HG03457 (cell line): ENCODE data around the gene PDE2A.
"Not testable (repeated sequence)": the region's sequence is repeated elsewhere in the genome, so short reads cannot be mapped to it uniquely, and the experiment has no call there.

ENCODE experiments used
- ATAC-seq: cut with Tn5 transposase; IDR thresholded peaks from one replicate; pipeline ENCODE4 v1.9.1; 2021; ENCODE audit warnings: moderate number of reproducible peaks; ENCODE audit not compliant: unreplicated experiment

PDE2A gene

DNA sequence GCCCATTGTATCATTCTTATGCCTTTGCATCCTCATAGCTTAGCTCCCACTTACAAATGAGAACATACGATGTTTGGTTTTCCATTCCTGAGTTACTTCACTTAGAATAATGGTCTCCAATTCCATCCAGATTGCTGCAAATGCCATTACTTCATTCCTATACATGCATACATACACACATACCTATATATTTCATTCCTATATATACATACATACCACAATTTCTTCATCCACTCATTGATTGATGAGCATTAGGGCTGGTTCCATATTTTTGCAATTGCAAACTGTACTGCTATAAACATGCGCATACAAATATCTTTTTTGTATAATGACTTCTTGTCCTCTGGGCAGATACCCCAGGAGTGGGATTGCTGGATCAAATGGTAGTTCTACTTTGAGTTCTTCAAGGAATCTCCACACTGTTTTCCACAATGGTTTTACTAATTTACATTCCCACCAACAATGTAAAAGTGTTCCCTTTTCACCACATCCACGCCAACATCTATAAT is 119.2 kb downstream of the PDE2A start:
- not testable (repeated sequence) for ATAC-seq

DNA sequence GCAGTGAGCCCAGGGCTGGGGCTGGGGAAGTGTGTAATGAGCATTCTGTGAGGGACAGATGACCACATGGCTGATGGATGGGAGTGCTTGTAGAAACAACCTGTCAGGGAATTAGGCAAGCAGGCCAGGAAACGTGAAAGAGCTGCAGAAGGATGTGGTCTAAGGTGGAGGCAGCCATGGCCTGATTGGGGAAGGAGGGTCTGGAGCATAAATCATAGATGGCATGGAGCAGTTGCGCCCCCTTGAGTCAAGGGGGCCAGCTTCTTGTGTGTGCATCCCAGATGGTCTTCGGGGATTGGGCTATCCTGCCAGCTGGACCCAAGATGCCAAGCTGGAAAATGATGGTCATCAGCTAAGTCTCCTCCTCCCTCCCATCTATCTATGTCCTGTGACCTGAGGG is 120.5 kb downstream of the PDE2A start:
- no peak for ATAC-seq

DNA sequence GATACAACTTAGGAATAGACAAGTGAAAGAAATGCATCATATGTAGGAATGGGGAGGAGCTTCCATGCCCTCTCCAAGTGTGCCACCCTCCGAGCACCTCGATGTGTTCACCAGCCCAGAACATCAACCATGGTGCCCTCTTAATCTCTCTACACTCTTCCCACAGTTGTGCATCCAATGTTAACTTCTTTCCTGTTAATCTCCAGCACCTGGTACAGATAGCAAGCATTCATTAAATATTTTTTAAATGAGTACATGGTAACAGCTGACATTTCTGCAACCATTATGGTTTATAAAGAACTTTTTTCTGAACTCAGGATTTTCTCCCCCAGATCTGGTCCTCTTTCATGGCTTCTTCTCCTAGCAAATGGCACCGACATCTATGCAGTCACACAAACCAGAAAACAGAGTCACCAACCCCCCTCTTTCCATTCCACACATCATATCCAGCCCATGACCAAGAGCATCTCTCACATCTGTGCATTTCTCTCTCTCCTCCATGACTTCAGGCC is 121.8 kb downstream of the PDE2A start:
- no peak for ATAC-seq

DNA sequence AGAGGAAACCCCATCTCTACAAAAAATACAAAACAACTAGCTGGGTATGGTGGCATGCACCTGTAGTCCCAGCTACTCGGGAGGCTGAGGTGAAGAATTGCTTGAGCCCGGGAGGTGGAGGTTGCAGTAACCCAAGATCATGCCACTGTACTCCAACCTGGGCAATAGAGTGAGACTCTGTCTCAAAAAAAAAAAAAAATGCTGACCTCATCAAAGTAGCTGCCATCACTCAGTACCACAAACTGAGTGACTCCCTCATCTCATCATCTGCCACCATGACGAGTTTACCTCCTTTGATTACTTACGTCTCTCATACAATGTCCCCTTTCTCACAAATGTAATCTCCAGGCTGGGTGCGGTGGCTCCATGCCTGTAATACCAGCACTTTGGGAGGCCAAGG is 122.7 kb downstream of the PDE2A start:
- ATAC-seq: no peak

DNA sequence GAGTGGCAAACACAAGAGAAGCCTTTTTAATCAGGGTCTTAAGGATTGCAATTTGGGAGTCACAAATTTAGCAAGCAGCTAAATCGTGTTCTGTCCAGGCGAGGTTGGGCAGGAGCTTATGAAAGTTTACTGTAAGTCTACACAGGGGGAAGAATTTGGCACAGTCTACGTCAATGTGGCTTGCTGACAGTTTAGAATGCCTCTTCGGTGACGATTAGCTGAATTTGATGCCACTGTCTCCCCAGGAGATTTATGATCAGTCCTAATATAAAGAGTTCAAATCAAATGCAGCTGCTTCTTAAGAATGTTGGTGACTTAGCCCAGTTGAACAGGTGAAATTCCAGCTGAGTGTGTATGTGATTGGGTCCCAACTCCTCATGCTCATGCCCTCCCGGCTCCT is 125.8 kb downstream of the PDE2A start:
- no peak for ATAC-seq

DNA sequence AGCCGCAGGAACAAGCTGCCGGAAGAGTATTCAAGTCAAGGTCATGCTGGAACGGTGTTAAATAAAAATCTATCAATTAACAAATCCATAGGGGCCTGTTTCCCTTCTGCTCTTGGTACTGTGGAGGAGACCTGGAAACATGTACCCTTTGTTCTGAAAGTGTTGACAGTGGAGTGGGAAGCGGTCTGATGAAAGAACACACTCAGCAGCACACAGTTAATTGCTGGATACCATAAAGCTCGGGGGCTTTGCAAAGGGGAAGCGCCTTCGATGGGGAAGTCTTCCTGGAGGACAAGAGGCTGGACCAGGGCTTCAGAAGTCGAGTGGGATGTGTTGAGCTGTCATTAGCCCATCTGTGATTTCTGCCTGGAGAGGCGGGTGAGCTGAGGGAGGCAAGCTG is 127.4 kb downstream of the PDE2A start:
- no peak for ATAC-seq

DNA sequence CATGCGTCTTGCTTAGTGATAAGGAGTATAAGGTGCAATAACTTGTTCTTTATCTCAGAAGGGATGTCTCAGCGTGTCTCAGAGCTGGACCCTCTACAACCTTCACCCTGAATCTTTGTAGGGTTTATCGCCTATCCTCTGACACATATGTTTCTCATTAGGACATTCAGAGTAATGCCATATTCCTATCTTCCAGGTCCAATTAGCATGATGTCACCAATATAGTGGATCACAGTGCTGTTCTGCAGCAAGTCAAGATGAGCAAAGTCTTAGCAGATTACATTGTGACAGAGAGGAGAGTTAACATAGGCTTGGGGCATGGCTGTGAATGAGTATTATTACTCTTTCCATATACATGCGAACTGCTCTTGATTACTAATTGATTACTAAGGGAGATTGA is 129.6 kb downstream of the PDE2A start:
- ATAC-seq: no peak

DNA sequence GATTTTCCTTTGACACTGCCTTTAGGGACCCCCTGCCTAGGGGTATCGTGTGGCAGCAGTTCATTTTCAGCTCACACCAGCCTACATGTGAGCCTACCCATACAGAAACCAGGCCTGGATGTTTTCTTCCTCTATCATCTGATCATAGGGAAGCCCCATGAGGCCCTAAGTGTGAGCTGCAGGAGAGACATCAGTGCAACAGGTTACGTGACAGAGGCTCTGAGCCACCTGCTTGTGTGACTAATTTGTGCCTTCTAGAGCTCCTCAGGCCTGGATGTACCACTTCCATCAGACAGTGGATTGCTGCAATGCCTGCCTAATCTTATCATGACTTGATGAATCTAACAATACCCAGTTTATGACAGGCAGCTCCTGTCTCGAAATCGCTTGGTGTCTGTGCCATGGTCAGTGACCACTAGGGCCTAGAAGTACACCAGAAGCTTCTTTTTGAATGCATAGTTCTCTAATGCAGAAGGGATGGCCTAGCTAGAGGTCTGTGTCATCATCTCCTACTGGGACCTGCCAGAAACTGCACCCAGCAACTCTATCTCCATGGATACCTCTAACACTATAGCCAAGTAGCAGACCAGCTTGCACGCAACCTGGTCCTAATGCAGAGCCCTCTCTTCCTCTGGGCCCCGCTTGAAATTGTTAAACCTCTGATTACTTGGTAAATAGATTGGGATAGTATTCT is 130.2 kb downstream of the PDE2A start:
- ATAC-seq: no peak

DNA sequence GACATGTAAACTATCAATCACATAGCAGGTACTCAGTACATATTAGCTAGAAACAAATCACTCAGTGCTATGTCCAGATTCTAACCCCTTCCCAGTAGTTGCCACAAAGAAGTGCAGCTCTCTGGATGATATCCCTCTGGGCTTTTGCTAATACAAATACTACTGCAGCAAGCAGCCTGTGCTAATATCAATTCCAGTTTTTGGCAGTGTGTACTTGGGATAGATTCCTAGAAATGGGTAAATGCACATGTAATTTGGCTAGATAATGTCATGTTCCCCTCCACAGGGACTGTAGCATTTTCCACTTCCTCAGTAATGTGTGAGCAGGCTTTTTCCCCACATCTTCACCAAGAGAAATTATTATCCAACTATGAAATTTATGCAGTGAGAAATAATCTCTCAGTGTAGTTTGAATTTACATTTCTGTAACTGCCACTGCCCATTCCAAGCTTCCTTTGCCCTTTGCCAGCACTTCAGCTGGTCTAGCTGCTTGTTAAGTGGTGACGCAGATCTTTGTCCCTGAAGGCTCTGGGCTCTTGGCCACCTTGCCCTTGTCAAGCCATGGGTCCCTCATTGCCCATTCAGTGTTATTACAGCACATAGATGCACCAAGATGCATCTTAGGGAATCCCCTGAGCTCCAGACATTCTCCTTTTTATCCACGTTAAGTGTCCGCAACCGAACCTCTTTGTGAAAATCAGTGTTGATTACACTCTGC is 132.8 kb downstream of the PDE2A start:
- ATAC-seq: no peak

DNA sequence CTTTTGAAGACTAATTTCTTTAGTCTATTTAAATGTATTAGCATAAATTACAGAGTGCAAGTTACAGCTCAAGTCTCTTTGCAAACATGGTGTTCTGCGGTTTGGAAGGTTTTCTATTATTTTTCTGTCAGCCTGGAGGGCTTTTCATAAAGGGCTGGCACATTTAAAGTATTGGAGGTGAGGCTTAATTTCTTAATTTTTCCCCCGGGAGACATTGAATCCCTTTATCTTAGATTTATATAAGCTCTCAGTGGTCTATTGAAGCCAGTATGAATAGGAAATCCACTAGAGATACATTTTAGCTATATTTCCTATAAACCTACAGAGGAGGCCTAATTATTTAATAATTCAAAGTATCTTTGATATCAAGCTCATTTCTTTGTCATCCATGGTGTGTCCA is 137.2 kb downstream of the PDE2A start:
- ATAC-seq: no peak

DNA sequence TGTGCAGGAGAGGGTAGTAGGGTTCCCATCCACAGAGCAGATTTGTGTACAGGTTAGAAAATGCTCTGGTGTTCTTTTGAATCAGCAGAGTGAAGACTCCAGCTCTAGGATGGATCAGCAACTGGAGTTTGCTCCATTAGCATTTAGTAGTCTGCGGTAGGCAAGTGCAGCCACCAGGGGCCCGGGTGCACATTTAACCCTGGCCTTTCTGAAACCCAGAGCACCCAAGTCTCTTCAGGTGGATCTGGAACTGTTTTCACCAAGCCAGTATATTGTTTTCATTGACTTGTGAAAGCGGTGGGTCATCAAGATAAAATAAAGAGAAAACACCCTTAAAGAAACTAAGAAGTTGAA is 139.1 kb downstream of the PDE2A start:
- no peak for ATAC-seq

DNA sequence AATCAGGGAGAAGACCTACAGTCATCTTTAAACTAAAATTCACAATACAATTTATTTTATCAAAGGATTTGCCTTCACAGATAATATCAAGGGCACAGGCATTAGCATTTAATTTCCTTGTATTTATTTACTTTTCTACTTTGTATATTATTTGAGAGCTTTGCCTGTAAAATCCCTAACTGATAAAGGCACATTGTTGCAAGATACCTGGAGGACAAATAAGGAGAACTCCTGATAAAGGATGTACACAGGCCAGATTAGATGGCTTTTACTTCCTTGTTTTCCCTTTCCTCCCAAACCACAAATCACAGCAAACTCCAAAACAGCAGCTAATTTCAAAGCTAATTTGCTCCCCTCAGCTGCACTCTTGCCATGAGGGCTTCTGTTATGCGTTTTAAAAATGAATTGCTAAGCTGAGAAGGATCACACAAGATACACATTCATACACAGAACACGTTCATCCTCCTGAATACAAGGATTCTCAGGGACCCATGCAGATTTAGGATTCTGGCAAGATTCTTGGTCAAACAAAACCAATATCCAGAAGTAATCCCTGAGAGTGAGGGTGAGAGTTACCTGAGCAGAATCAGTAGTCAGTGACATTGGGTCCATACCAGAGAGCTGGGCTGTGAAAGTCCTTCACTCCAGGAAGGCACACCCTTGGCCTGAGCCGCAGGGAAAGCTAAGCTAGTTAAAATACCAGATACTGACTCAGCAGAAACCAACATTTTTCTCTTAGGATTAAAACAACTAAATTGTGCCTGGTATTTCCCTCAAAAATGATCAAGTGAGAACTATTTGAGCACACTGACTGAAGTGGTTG is 139.6 kb downstream of the PDE2A start:
- ATAC-seq: no peak

DNA sequence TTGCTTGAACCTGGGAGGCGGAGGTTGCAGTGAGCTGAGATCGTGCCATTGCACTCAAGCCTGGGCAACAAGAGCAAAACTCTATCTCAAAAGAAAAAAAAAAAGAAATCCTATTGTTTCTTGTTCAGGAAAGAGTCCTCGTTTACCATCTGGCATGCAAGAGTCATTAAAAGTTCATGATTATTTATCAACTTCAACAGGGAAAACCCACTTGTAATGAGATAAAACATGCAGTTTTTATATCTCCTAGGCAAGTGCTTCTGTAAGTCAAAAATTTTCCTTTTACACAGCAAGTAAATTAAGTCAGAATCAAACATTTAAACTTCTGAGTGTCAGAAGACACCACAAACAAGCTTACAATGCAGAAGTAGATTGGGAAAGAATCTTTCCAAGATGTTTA is 145.2 kb downstream of the PDE2A start:
- no peak for ATAC-seq

DNA sequence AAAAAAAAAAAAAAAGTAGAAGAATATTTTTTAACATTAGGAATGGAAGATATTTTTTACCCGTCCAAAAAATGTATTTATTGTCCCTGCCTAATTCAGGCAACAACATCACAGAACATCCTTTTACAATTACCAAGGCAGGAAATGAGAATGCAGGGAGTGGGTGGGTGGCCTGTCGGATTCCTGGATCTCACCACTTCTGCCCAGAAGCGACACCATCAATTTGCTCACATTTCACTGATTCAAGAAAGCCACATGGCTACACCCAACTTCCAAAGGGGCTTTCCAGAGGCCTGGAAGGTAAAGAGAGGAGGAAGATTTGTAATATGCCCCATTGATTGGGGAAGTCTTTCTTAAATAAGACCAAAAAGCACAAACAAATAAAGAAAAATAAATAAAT is 146.1 kb downstream of the PDE2A start:
- ATAC-seq: no peak
